Raji (cell line): ENCODE measurements around the gene ADCY10.
A peak's percentile ranks its signal among the peaks of the same experiment; 100 is the strongest.

Experiments used
- POLR2A ChIP-seq: IDR thresholded peaks from 2 replicates; pipeline ENCODE4 v1.6.1; 2011; ENCODE audit warnings: low read depth, low read length, control low read depth; ENCODE audit not compliant: insufficient read depth

ADCY10 gene, protein sequence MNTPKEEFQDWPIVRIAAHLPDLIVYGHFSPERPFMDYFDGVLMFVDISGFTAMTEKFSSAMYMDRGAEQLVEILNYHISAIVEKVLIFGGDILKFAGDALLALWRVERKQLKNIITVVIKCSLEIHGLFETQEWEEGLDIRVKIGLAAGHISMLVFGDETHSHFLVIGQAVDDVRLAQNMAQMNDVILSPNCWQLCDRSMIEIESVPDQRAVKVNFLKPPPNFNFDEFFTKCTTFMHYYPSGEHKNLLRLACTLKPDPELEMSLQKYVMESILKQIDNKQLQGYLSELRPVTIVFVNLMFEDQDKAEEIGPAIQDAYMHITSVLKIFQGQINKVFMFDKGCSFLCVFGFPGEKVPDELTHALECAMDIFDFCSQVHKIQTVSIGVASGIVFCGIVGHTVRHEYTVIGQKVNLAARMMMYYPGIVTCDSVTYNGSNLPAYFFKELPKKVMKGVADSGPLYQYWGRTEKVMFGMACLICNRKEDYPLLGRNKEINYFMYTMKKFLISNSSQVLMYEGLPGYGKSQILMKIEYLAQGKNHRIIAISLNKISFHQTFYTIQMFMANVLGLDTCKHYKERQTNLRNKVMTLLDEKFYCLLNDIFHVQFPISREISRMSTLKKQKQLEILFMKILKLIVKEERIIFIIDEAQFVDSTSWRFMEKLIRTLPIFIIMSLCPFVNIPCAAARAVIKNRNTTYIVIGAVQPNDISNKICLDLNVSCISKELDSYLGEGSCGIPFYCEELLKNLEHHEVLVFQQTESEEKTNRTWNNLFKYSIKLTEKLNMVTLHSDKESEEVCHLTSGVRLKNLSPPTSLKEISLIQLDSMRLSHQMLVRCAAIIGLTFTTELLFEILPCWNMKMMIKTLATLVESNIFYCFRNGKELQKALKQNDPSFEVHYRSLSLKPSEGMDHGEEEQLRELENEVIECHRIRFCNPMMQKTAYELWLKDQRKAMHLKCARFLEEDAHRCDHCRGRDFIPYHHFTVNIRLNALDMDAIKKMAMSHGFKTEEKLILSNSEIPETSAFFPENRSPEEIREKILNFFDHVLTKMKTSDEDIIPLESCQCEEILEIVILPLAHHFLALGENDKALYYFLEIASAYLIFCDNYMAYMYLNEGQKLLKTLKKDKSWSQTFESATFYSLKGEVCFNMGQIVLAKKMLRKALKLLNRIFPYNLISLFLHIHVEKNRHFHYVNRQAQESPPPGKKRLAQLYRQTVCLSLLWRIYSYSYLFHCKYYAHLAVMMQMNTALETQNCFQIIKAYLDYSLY (N-terminal part only)

DNA sequence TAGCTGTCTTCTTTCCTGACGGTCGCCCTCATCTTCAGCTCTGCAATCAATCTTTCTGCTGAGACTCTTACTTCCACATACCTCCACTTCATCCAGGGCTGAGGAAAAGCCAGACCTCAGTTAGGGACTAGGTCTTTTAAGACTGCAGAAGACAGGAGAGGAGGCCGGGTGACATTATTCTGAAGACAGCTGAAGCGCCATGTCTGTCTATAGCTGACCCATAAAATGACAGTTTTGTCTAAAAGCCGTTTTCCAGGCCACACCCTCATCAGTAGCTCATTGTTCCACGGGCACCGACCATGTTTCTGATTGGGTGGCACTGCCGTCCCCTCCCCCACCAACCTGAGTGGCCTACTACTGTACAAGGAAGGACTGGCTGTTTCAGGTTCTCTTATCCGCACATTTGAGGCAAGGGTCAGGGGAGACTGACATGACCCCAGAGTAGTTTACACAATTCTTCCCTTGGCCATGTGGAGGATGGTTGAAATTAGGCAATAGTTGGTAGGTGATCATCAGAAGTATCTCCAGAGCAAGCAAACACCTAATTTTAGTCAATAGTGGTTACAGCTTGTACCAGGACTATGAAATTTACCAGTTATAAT, at the start of gene ADCY10:
TSS of gene ADCY10 (minus strand) at position 240 of the 602 bp plus-strand sequence. CDS start 8,994 bp downstream, outside the sequence.
- no peak for TF ChIP-seq POLR2A

DNA sequence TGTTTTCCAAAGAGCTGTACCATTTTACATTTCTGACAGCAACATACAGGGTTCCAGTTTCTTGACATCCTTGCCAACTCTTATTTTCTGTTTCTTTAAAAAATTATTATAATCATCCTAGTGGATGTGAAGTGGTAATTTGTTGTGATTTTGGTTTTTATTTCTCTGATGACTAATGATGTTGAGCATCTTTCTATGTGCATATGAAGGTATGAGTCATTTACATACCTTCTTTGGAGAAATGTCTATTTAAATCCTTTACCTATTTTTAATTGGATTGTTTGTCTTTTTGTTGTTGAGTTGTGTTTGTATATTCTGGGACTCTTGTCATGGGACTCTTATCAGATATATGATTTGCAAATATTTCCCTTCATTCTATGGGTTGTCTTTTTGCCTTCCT, 43.8 kb upstream of the ADCY10 start:
- no peak for TF ChIP-seq POLR2A

DNA sequence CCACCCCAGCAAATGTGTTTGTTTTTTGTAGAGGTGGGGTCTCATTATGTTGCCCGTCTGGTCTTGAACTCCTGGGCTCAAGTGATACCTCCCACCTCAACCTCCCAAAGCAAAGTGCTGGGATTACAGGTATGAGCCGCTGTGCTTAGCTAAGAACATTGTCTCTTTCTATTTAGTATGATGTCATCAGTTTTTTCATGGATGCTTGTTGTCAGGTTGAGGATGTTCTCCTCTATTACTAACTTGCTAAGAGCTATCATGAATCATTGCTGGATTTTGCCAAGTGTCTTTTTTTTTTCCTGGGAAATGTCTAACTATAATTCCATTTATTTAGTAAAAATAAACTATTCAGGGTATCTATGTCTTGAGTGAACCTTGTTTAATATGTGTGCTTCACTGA, 42.0 kb upstream of the ADCY10 start:
- no peak for TF ChIP-seq POLR2A

DNA sequence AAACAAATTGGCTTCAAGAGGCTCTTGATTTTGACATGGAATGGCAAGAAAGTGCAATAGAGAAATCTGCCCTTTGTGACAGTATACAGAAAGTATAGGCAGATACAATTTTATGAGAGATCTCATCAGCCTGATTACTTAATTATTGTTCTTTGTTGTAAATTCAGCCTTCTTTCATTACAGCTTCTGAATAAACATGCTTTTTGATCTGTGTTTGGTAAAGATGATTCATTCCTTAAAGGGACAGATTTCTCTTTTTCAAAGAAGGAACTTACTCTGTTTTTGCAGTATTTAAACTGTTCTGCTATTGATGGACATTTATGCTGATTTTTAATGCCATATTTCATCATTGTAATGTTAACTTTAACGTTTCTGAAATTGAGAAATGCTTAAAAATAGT, 36.6 kb upstream of the ADCY10 start:
- TF ChIP-seq POLR2A = no peak

DNA sequence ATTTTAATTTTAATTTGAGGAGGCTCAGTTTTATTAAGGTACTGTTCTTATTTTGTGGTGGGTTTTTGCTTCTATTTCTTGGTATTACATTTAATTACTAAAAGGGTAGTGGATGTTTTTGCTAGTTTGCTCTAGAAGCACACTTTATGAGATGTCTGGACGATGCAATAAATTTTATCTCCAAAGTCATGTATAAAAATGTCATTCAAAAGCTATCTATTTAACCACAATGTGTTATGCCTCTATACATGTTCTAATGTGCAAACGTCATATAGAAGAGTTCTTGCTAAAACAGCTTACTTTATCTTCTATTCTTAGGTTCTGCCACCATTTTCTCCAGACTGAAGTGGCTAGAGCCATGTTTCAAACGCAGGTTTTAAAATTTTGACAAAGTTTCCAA, 35.9 kb upstream of the ADCY10 start:
- TF ChIP-seq POLR2A = no peak

DNA sequence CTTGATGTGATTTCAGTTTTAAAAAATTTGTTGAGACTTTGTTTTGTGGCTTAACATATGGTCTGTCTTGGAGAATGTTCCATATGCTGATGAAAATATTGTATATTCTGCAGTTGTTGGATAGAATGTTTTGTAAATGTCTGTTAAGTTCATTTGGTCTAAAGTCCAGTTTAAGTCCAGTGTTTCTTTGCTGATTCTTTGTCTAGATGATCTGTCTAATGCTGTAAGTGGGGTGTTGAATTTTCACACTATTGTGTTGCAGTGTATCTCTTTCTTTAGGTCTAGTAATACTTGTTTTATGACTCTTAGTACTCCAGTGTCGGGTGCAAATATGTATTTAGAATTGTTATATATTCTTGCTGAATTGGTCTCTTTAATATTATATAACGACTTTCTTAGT, 33.8 kb upstream of the ADCY10 start:
- no peak for TF ChIP-seq POLR2A

DNA sequence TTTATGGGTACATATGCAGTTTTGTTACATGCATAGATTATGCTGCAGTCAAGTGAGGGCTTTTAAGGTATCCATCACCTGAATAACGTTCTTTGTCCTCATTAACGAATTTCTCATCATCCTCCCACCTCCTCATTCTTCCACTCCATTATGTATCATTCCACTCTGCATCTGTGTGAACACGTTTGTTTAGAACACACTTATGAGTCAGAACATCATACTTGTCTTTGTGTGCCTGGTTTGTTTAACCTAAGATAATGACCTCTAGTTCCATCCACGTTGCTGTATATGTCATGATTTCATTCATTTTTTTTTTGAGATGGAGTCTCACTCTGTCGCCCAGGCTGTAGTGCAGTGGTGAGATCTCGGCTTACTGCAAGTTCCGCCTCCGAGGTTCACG, 29.6 kb upstream of the ADCY10 start:
- TF ChIP-seq POLR2A = no peak

DNA sequence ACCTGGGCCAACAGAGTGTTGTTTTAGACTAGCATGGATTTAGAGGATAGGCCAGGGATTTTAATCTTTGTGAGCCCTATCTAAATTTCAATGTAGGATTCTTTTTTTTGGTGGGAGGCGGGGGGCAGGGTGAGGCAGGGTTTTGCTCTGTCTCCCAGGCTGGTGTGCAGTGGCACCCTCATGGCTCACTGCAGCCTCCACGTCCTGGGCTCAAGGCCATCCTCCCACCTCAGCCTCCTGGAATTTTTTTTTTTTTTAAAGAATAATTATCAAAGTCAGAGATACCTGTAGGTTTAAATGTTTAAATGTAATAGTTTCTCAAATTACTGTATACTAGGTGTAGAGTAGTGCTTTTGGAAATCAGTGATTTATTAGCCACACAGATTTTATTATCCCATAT, 26.3 kb upstream of the ADCY10 start:
- no peak for TF ChIP-seq POLR2A

DNA sequence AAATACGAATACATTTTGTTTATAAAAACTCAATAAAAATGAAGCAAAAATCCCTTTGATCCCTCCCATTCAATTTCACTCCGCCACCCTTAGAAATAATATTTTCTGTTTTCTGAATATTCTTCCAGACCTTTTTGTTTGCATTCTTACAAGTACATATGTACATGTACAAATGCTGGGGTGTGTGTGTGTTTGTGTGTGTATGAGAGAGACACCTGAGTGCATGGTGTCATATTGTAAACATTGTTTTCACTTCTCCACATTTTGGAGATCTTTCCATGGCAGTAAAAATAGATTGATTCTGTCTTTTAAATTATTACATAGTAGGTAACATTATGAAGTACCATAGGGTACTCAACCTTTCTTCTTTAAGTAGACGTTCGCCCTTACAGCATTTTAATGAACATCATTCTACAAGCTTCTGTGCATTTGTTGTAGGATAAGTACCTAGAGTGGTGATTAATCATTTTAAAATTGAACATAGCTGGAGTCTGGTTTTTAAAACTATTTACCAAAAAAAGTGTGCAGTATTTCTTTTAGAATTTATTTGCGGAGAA, 24.2 kb upstream of the ADCY10 start:
- no peak for TF ChIP-seq POLR2A

DNA sequence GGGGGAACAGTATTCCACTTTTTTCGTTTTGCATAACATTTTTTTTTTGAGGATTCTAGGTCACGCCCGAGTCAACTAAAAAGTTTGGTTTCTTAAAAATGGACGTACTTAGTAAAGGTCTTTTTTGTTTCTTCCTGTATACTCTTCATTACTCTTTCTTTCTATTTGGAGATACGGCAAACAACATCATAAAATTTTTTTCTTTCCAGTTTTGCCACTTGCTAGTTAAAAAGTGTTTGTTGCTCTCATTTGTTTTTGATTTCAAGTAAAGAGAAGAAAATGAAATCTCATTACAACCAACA, 23.7 kb upstream of the ADCY10 start:
- no peak for TF ChIP-seq POLR2A

DNA sequence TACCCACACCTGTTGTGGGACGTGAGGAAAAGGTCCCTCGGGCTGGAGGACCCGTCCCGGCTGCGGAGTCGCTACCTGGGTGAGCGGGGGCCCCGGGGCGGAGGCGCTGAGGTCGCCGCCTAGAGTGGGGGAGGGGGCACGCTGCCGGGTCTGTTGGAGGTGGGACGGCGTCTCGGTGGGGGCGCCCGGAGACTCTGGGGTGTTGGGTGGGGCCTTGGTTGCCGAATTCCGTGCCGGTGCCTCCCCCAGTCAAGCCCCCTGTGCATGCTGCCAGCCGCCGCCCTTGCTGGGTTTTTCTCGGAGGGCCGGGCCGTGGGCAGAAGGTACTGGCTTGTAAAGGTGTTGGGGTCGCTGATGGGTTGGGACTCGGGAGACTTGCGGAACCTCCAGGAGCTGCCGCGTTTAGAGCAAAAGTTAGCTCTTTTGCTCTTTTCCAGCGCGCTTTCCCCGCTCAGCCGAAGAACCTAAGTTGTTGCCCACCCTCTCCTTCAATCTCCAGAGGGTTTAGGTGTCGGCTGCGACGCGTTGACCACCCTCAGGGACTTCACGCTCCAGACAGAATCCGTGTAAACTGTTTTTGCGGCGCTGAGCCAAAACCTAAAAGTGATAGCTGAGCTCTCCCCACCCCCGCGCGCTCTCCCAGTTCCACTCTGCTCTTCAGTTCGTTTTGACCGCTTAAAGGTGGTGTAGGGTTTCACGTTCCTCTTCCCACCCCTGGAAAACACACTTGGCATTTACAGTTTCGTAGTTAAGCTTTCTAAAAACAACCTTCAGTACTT, 23.2 kb upstream of the ADCY10 start, which contains the start of gene MPC2:
TSS of gene MPC2 (minus strand) at position 143 of the 779 bp plus-strand sequence. CDS start 1,231 bp downstream, outside the sequence.
- TF ChIP-seq POLR2A = peak; percentile 10; the same call in 1 of the 2 replicates

DNA sequence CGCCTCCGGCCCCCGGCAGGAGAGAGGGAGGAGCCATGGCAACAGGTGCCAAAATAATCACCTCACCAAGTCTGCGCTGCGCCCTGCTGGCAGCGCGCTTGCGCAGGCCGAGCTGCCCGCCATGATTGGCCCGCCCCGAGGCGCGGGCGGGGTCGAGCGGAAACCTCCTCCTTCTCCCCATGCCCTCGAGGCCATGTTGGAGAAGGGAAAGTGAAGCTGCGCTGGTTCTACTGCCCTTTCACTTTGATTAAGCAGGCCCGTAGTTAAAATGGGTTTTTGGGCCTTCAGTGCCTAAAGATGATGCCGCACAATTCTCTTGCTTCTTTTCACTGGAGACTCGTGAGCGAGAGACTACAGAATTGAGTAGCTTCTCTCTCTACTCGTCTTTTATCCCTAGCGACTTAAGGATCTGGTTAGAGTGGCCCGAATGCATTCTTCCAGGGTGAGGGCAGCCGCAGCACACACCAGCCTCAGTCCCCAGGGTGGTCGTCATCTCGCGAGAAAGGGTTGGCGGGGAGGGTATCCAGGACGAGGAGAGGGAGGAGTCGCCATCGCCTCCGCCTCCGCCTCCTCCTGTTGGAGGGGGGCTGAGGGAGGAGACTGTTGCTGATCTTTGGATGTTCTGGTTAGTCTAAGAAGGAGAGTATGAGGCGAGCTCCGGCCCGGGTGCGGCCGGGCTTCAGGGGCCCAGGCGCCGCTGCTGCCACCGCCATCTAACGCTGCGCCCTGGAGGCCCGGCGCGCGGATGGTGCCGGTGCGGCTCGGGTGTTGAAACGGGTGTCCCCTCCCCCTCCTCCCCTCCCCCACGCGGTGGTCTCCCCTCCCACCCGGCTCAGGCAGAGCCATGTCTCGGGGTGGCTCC, 22.4 kb upstream of the ADCY10 start, which contains the start of gene DCAF6:
TSS of gene DCAF6 (plus strand) at position 616 of the 862 bp plus-strand sequence. CDS start at position 845, 229 bp downstream.
- peak; percentile 87 for TF ChIP-seq POLR2A

DNA sequence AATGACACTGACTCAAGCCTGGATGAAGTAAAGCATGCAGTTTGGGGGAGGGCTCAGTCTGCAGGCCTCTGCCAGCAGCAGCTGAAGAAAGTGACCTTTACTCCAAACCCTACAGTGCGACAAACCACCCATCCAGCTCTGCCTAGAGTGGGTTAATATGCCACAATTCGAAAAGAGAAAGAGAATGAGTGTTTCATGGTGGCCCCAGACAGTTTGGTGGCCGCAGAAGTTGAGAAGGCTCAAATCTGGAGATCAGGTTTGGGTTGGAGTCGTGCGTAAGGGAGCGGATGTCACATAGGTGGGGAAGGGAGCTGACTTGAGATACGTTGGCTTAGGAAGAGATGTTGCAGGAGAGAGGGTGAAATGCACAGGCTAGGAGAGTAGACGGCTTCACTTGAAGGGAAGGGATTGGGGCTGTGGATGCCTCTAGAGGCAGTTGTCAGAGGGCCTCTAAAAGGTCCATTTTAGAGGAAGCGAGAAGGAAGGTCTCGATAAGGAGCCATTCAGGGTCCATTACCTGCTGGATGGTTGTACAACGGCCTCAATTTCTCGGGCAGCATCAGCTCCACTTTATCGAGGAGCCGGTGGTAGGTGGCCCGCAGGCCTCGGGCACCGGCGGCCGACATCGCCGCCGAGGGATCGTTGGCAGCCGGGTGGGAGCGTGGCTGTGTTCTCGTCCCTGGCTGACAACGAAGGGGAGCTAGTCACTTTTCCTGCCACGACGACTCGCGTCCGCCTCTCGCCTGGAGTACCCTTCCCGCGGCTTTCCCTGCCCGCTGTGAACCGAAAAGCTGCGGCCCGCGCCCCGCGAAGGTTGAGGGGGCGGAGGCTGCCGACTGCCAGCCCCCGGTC, 21.5 kb upstream of the ADCY10 start:
- TF ChIP-seq POLR2A = peak; percentile 93
